Activated T-helper 1 cell treated with Interleukin-2 at 50 U/mL for 16 hours (primary cell): ENCODE measurements around the gene ANKHD1.
"Not testable (repeated sequence)": the region's sequence is repeated elsewhere in the genome, so short reads cannot be mapped to it uniquely, and the experiment has no call there.

ENCODE experiments used
- DNase-seq: peaks from one replicate; pipeline ENCODE4 v3.0.0-alpha.2; 2020; ENCODE audit warnings: low read depth

ANKHD1 gene

DNA sequence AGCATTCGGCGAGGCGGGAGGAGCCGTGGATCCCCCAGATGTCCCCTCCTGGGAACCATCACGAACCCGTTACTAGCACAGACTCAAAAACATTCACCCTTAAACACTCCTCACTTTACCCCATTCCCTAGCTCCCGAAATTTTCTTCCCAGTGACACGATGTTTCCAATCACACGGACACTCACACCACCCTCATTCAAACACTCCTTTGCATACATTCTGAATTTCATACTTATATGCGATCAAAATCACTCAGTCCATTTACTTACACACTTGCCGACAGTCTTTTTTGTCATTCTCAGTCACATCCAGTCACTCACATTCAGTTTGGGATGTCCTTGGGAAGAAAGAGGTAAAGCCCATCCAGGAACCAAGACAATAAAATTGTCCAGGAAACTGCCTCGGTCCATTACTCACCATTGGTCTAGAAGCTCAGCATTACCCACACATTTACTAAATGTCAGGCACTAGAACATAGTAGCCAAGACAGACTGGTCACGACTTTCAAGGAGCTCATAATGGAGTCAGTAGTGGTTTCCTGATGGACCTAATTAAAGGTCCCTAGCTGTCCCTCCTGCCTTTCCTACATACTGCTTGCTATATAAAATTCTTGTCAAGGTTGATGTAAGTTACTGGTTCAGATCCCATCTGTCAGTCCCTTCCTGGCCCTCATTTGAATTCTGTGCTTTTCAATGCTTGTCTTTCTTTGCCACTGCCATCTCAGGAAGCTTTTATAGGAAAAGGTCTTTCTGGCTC is 163.6 kb downstream of the ANKHD1 start:
- DNase-seq, result no peak

GRCh38 chr5:140565780-140566095 is 164.1 kb downstream of the ANKHD1 start:
- no peak for DNase-seq

GRCh38 chr5:140566665-140567064 is 165.0 kb downstream of the ANKHD1 start:
- DNase-seq, result no peak

DNA sequence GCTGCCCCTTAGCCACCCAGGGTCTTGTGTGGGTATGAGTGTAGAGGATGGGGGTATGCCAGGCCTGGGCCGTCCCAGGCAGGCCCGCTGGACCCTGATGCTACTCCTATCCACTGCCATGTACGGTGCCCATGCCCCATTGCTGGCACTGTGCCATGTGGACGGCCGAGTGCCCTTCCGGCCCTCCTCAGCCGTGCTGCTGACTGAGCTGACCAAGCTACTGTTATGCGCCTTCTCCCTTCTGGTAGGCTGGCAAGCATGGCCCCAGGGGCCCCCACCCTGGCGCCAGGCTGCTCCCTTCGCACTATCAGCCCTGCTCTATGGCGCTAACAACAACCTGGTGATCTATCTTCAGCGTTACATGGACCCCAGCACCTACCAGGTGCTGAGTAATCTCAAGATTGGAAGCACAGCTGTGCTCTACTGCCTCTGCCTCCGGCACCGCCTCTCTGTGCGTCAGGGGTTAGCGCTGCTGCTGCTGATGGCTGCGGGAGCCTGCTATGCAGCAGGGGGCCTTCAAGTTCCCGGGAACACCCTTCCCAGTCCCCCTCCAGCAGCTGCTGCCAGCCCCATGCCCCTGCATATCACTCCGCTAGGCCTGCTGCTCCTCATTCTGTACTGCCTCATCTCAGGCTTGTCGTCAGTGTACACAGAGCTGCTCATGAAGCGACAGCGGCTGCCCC is 165.6 kb downstream of the ANKHD1 start:
- no peak for DNase-seq

DNA sequence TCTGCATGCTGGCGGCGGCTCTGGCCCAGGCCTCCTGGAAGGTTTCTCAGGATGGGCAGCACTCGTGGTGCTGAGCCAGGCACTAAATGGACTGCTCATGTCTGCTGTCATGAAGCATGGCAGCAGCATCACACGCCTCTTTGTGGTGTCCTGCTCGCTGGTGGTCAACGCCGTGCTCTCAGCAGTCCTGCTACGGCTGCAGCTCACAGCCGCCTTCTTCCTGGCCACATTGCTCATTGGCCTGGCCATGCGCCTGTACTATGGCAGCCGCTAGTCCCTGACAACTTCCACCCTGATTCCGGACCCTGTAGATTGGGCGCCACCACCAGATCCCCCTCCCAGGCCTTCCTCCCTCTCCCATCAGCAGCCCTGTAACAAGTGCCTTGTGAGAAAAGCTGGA is 166.2 kb downstream of the ANKHD1 start:
- DNase-seq, result no peak

DNA sequence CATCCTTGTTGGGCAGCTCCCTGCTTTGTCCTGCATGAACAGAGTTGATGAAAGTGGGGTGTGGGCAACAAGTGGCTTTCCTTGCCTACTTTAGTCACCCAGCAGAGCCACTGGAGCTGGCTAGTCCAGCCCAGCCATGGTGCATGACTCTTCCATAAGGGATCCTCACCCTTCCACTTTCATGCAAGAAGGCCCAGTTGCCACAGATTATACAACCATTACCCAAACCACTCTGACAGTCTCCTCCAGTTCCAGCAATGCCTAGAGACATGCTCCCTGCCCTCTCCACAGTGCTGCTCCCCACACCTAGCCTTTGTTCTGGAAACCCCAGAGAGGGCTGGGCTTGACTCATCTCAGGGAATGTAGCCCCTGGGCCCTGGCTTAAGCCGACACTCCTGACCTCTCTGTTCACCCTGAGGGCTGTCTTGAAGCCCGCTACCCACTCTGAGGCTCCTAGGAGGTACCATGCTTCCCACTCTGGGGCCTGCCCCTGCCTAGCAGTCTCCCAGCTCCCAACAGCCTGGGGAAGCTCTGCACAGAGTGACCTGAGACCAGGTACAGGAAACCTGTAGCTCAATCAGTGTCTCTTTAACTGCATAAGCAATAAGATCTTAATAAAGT is 166.9 kb downstream of the ANKHD1 start:
- DNase-seq, result no peak

GRCh38 chr5:140569197-140569596 is 167.6 kb downstream of the ANKHD1 start:
- DNase-seq, result no peak

DNA sequence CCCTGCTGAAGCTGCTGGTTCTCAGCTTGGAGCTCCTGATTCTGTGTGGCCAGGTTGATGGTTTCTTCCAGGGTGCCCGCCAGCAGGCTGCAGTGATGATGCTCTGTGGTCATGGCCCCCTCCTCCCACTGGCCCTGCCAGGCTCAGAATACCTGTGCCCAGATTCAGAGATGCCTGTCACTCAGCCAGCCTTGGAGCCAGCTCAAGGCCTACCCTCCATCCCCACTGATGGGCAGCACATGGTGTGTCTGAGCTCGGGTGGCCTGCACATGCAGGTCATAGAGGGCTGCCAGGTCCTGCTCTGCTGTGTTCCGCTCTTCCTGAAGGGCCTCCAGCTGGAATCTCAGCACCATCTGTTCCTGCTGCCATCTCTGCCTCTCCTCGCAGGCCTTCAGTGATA is 168.4 kb downstream of the ANKHD1 start:
- DNase-seq, result no peak

DNA sequence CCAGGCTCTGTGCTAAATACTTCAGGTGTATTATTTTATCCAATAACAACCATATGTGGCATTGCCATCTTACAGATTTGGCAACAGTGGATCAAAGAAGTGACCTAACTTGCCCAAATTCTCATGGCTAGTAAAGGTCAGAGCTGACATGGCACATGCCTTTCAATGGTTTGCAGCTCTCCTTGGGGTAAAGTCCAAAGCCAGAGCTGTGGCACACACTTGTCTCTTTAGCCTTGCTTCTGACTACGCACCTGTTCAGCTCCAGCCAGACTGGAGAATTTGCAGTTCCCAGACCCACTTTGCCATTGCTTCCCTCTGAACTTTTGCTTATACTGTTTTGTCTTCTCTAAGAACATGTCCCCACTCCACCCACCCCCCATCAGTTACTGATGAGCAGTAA is 168.9 kb downstream of the ANKHD1 start:
- no peak for DNase-seq

DNA sequence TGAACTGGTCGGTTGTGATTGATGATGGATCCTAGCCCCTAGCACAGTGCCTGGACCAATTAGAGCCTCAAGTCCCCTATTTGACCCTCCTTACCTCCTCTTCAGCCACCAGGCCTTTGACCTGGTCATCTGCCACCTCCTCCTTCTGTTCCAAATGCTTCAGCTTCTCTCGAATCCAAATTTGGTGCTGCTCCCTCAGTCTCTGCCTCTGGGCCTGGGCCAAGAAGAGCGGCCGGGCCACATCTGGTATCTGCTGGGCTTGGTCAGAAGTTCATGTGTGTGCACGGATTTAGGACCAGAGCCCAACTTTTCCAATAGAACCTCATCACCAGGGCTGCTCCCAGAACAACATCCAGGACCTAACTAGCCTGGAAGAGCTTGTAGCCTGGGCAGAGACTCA is 169.5 kb downstream of the ANKHD1 start:
- DNase-seq, result no peak

- no peak for DNase-seq
These were observed 172.1 kb downstream of the ANKHD1 start for GRCh38 chr5:140573683-140574082.

DNA sequence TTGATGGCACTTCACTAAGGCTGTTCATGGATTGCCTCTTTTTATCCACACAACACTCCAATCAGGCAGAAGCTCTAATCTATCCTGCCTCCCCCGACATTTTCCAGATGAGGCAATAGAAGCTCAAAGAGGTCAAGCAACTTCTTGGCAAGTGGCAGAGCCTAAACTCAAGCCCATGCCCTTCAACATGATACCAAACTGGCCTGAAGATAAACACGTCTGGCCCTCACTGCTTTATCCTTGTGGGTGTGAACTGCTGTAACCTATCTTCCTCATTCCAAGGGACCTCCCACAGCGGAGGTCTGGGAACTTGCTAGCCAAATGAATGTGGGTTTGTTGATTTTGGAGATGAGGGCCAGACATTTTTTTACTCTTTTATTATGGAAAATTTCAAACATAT is 172.5 kb downstream of the ANKHD1 start:
- DNase-seq, result no peak

GRCh38 chr5:140575309-140575708 is 173.7 kb downstream of the ANKHD1 start:
- DNase-seq, result no peak

- DNase-seq, result no peak
These were observed 175.2 kb downstream of the ANKHD1 start for GRCh38 chr5:140576776-140577201.

DNA sequence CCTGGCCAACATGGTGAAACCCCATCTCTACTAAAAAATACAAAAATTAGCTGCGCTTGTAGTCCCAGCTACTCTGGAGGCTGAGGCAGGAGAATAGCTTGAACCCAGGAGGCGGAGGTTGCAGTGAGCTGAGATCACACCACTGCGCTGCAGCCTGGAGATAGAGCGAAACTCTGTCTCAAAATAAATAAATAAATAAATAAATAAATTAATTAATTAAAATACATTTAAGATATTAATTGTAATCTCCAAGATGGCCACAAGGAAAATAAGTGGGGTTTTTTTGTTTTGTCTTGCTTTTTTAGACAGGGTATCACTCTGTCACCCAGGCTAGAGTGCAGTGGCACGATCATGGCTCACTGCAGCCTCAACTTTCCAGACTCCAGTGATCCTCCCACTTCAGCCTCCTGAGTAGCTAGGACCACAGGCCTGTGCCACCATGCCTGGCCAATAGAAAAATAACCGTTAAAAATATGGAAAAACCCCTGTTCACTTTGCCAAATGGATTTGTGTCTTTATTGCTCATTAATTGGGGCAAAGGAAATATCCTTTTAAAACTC is 177.6 kb downstream of the ANKHD1 start:
- DNase-seq, result not testable (repeated sequence)

DNA sequence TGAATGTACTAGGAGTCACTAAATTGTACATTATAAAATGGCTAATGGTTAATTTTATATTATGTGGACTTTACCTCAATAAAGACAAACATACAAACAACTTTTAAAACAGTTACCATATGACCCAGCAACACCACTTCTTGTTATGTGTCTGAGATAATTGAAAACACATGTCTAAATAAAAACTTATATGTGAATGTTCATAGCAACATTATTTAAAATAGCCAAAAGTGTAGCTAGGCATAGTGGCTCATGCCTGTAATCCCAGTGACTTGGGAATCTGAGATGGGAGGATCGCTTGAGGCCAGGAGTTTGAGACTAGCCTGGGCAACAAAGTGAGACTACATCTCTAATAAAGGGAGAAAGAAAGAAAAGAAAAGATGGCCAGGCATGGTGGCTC is 185.9 kb downstream of the ANKHD1 start:
- no peak for DNase-seq

DNA sequence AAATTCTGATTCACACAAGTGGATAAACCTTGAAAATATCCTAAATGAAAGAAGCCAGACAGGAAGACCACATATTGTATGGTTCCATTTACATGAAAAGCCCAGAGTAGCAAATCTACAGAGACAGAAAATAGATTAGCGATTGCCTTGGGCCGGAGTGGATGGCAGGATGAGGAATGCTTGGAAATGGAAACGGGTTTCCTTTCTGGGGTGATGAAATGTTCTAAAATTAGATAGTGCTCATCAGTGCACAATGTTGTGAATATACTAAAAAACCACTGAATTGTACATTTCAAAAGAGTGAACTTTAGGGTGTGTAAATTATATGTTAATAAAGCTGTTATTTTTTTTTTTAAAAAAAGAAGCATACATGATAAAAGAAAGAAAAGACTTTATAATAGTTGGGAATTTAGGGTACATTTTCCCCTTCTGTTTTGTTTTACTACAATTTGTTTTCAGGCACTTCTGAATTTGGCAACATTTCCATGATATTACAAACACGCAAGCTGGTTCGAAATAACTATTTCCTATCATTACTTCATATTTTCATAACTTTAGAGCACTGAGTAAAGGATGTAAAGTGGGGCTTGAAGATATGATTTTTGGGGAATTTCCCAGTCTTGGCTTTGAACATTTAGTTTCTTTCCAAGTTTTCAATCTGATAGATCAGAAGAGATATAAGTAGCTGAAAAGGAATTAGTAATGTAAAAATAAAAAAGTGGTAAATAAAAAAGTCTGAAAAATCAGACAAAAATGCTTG is 186.9 kb downstream of the ANKHD1 start:
- no peak for DNase-seq
